Cardiac fibroblast (primary cell): ENCODE data around the gene PRKN.
A peak's percentile ranks its signal among the peaks of the same experiment; 100 is the strongest.

ENCODE experiments used
- DNase-seq, 2 donors: peaks; one replicate each; pipeline versions ENCODE4 v3.0.0 to v3.0.0-alpha.2; 2010; ENCODE audit warnings: low read depth in 2 of 2
- H3K4me3 ChIP-seq, 2 donors: replicated peaks in 1 of 2; 1 replicate in 1 of 2; 2 replicates in 1 of 2; pipeline ENCODE4 v1.5.1; 2011; ENCODE audit warnings: low read depth in 2 of 2, low read length in 2 of 2, mild to moderate bottlenecking in 2 of 2, moderate library complexity in 1 of 2
- CTCF ChIP-seq: IDR thresholded peaks from one replicate; pipeline ENCODE4 v1.5.1; 2011; ENCODE audit warnings: low read depth, mild to moderate bottlenecking, low read length, inconsistent platforms

Gene PRKN

GRCh38 chr6:162395181-162395580, 332.4 kb downstream of the PRKN start:
- no peak for TF ChIP-seq CTCF
- no peak for DNase-seq
- H3K4me3 ChIP-seq: no peak overlapping the region

GRCh38 chr6:162390961-162391811, 336.4 kb downstream of the PRKN start:
- H3K4me3 ChIP-seq: peak overlapping the region in 1 of 2 donors; percentile 11
- peak; percentile 75 to 92 for DNase-seq

- H3K4me3 ChIP-seq: no peak overlapping the region
- TF ChIP-seq CTCF: no peak
- DNase-seq: no peak
Observed at GRCh38 chr6:162389343-162390085, 338.1 kb downstream of the PRKN start.

GRCh38 chr6:162388383-162388777, 339.2 kb downstream of the PRKN start:
- H3K4me3 ChIP-seq: no peak overlapping the region
- TF ChIP-seq CTCF: no peak
- DNase-seq: no peak

GRCh38 chr6:162387718-162388382, 339.7 kb downstream of the PRKN start:
- TF ChIP-seq CTCF: no peak
- no peak for DNase-seq
- H3K4me3 ChIP-seq: no peak overlapping the region

- H3K4me3 ChIP-seq: no peak overlapping the region
- no peak for TF ChIP-seq CTCF
- peak in 1 of 2 donors; percentile 3 for DNase-seq
Observed at GRCh38 chr6:162385980-162386379, 341.6 kb downstream of the PRKN start.
